RPMI8226 (cell line): ENCODE data around the gene KIF3A.

Experiments used
- DNase-seq: peaks from one replicate; pipeline ENCODE4 v3.0.0-alpha.2; 2015

Gene KIF3A

GRCh38 chr5:132753135-132753987 lies 16.0 kb upstream of the KIF3A start:
- no peak for DNase-seq

GRCh38 chr5:132752581-132753125 lies 15.3 kb upstream of the KIF3A start:
- DNase-seq = no peak

DNA sequence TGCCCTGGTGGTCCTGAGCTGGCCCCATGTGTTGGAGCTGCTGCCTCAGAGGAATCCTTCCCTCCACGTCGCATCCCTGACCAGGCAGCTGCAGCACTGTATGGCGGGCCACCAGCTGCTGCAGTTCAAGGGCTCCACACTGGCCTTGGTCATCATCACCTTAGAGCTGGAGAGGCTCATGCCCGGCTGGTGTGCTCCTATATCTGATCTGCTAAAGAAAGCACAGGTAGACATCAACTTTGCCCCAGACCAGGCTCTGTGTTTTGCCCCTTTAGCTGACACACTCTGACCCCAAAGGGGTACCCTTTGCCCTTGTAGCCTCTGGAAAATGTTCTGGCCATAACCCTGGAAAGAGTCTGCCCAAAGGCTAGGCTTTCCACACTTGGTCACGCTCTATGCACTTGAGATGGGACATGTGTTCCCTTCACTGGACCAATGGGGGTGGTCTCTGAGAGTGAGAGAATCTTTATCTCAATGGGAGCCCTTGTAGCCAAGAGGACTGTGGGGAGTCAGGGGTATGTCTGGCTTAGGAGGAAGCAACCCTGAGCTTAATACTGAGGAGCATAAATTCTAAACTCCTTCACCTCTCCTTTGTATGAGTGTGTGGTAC lies 14.7 kb upstream of the KIF3A start:
- no peak for DNase-seq

- no peak for DNase-seq
Measured at GRCh38 chr5:132751444-132751843, 14.1 kb upstream of the KIF3A start.

DNA sequence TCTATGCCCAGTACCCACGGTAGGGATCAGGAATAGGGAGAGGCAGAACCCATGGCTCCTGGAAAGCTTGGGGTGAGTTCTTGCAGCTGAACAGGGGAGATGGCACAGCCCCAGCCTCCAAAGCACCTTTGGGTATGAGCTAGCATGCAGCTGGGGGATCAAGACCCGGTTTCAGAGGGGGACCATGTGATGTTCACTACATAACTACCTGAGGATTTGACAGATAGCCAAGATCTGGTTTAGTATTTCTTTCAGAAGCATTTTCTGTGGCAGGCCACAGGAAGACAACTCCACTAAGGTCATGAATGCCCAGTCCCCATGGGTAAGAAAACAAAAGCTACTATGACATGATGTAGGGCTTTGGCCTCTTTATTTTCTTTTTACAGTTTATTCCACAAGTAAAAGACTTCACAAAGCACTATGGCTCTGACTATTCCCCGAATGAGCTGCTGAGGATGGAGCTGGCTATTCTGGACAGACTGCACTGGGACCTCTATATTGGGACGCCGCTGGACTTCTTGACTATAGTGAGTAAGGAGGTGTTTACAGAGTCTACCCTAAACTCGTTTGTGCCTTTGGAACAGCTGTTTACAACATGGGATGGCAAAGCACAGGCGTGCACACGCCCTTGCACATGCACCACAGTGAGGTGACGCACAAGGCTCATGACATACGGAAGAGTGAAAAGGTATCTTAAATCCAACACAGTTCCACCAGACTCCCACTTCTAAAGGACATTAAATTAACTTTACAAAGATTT lies 13.3 kb upstream of the KIF3A start:
- peak; percentile 24 for DNase-seq

DNA sequence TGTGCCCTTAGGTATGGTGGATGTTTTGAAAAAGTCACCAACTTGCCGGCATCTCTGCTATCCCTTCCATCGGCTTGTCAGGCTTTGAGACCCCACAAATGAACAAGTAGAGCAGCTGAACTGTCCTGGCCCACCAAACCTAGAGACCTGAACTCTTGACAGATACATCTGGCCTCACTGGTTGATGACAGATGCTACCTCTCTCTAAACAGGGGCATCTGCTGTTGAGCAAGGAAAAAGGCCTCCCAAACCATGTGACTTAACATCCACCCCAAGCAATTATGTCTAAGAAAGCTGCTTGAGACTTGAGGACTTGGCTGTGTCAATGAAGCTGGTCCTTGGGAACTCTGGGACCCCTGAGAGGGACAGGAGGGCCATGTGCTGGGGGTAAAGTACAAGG lies 12.2 kb upstream of the KIF3A start:
- no peak for DNase-seq

DNA sequence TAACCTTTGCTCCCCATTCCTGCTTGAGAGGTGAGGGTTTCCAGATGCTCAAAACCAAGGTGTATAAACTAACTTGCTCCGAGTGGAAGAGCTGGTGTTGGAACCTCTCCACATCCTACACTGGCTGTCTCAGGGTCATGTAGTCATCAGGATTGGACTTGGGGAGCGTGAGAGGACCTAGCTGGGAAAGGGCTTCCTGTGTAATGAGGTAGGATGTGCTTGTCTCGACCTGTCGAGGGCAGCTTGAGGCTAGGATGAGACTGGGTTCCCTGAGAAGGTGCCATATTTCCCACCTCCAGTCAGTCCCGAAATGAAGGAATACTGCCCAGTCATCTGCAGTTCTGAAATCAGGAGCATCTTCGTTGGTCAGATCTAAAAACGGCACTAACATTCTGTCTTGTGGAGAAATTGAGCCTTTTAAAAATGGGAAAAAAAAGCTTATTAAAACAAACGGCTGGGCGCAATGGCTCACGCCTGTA lies 11.2 kb upstream of the KIF3A start:
- DNase-seq = no peak

- peak; percentile 55 for DNase-seq
Measured at GRCh38 chr5:132747616-132748440, 10.5 kb upstream of the KIF3A start.

DNA sequence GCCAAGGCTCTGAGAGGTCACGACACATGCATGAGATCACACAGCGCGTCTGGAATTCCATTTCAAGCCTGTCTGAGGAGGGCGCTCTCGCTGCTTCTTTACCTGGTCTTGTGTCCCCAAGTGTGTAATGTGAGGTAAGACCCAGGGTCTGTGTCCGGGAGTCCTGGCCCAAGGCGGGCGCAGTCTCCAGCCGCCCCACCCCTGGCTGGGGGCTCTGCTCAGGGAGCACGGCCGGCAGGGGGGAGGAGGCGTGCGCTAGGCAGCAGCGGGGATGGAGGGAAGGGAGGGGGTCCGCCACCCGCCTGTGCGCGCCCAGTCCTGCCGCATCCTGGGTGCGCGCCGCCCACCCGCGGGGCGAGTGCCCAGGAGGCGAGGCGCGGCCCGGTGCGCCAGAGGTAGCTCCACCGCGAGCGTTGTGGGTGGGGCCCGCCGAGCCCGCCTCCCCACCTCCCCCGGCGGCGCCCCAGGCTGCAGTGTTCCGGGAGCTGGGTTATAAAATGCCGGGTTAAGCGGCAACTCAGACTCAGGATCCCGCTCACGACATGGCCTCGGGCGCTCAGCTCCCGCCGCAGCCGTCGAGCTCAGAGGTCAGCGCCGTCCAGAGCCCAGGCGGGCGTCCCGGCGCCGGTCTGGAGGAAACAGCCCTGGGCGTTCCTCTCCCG lies 9.7 kb upstream of the KIF3A start, which contains the start of gene CCNI2:
CCNI2 (plus strand) TSS at position 473 of the 662 bp plus-strand sequence; CDS start at position 543, 70 bp downstream.
- DNase-seq = peak; percentile 60

DNA sequence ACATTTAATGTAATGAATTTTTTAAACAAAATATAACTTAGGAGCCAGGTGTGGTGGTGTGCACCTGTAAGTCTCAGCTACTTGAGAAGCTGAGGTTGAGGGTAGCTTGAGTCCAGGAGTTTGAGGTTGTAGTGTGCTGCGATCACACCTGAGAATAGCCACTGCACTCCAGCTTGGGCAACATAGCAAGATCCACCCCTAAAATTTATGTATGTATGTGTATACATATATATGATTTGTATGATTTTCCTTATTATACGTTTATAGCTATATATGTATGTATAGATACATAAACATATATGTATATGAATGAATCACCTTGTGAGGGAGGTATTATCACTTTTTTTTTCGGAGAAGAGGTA lies 9.2 kb upstream of the KIF3A start:
- no peak for DNase-seq

GRCh38 chr5:132744659-132745058 lies 7.3 kb upstream of the KIF3A start:
- no peak for DNase-seq

- DNase-seq = no peak
Measured at GRCh38 chr5:132742626-132743025, 5.3 kb upstream of the KIF3A start.

DNA sequence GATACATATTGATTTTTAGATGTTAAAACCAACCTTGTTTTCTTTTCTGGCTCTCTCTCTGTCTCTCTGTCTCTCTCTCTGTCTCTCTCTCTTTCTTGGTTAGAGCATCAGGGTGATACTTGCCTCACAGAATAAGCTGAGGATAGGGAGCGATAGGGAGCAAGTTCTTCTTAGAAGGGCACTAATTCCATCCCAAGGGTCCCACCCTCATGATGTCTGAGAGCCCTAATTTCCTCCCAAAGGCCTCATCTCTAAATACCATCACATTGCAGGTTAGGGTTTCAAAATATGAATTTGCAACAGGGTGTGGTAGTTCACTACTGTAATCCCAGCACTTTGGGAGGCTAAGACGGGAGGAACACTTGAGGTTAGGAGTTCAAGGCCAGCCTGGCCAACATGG lies 4.8 kb upstream of the KIF3A start:
- DNase-seq = no peak

GRCh38 chr5:132739232-132739631 lies 1.9 kb upstream of the KIF3A start:
- DNase-seq = no peak

- no peak for DNase-seq
Measured at GRCh38 chr5:132737982-132738681, 786 bp upstream of the KIF3A start.

DNA sequence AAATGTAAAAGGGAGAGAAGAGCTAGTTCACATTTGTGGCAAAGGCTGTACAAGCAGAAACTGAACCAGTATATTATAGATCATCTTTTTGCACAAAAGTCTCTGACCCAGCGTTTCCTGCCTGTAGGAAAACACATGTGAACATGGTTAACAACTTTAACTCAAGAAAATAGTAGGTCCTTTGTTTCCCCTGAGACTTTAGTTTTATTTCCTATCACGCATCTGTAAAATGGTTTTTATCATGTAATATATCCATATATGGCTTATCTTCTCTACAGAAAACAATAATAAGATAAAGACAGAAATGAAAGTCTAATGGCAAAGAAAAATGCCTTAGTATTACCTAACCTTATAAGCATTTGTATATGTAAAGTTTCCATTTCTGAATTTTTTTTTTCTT lies 2.7 kb downstream of the KIF3A start:
- no peak for DNase-seq

DNA sequence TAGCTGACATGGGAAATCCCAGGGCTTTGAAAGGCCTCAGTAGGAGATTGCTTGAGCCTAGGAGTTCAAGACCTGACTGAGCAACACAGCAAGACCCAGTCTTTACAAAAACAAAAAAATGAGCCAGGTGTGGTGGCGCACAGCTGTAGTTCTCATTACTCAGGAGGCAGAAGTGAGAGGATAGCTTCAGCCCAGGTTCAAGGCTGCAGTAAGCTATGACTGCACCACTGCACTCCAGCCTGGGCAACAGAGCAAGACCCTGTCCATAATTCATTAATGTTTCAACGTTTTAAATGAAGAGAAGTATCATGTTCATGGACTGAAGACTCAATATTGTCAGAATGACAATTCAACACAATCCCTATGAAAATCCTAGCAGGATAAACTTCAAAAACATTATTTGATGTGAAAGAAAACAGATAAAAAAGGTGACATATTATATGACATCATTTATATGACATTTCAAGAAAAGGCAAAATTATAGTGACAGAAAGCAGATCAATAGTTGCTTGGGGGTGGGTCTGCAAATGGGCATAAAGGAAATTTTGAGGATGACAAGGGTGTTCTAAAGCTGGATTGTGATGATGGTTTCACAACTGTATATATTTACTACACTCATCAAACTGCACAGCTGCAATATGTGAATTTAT lies 3.7 kb downstream of the KIF3A start:
- no peak for DNase-seq

- DNase-seq = no peak
Measured at GRCh38 chr5:132729896-132730295, 7.5 kb downstream of the KIF3A start.

- no peak for DNase-seq
Measured at GRCh38 chr5:132725745-132726144, 11.6 kb downstream of the KIF3A start.

GRCh38 chr5:132718544-132719312 lies 18.6 kb downstream of the KIF3A start:
- DNase-seq = no peak
